Measurements from ENCODE around the gene USHBP1.
A peak's percentile ranks its signal among the peaks of the same experiment; 100 is the strongest.
"Not testable (repeated sequence)": the region's sequence is repeated elsewhere in the genome, so short reads cannot be mapped to it uniquely, and the experiment has no call there.

USHBP1 gene

GRCh38 chr19:17296273-17296672 lies 31.7 kb upstream of the USHBP1 start:
- no peak for DNase-seq (ENCODE audit: low read depth)

GRCh38 chr19:17295551-17295950 lies 31.0 kb upstream of the USHBP1 start:
- not testable (repeated sequence) for DNase-seq (ENCODE audit: low read depth)

GRCh38 chr19:17294051-17294891 lies 29.7 kb upstream of the USHBP1 start:
- DNase-seq (ENCODE audit: low read depth): no peak

GRCh38 chr19:17293605-17294004 lies 29.1 kb upstream of the USHBP1 start:
- DNase-seq (ENCODE audit: low read depth): no peak

GRCh38 chr19:17292301-17293074 lies 27.9 kb upstream of the USHBP1 start:
- peak; percentile 83 for DNase-seq (ENCODE audit: low read depth)

- DNase-seq (ENCODE audit: low read depth): peak; percentile 67
Measured at GRCh38 chr19:17289489-17289888, 24.9 kb upstream of the USHBP1 start.

GRCh38 chr19:17286752-17287151 lies 22.2 kb upstream of the USHBP1 start:
- DNase-seq (ENCODE audit: low read depth): no peak

- DNase-seq (ENCODE audit: low read depth): no peak
Measured at GRCh38 chr19:17286263-17286662, 21.7 kb upstream of the USHBP1 start.

- DNase-seq (ENCODE audit: low read depth): no peak
Measured at GRCh38 chr19:17285415-17286135, 21.0 kb upstream of the USHBP1 start.

- DNase-seq (ENCODE audit: low read depth): no peak
Measured at GRCh38 chr19:17283504-17283996, 19.0 kb upstream of the USHBP1 start.

- DNase-seq (ENCODE audit: low read depth): peak; percentile 49
Measured at GRCh38 chr19:17282488-17283125, 18.1 kb upstream of the USHBP1 start.

GRCh38 chr19:17281391-17282304 lies 17.1 kb upstream of the USHBP1 start, which contains the start of gene ANKLE1:
Gene ANKLE1 (plus strand): TSS chr19:17281901. CDS start chr19:17281921, 20 bp downstream.
- DNase-seq (ENCODE audit: low read depth): no peak

GRCh38 chr19:17279436-17279835 lies 14.9 kb upstream of the USHBP1 start:
- DNase-seq (ENCODE audit: low read depth): no peak

GRCh38 chr19:17275441-17276175 lies 11.1 kb upstream of the USHBP1 start:
- no peak for DNase-seq (ENCODE audit: low read depth)

- not testable (repeated sequence) for DNase-seq (ENCODE audit: low read depth)
Measured at GRCh38 chr19:17274892-17275291, 10.3 kb upstream of the USHBP1 start.

GRCh38 chr19:17268754-17269153 lies 4.2 kb upstream of the USHBP1 start:
- DNase-seq (ENCODE audit: low read depth): no peak

- DNase-seq (ENCODE audit: low read depth): peak; percentile 99
Measured at GRCh38 chr19:17266975-17267788, 2.6 kb upstream of the USHBP1 start, which contains the start of gene BABAM1. Gene BABAM1 (plus strand): TSS chr19:17267443. CDS start chr19:17268807, 1,364 bp downstream.

GRCh38 chr19:17266589-17266974 lies 2.0 kb upstream of the USHBP1 start:
- DNase-seq (ENCODE audit: low read depth): no peak

GRCh38 chr19:17266026-17266425 lies 1.5 kb upstream of the USHBP1 start:
- DNase-seq (ENCODE audit: low read depth): no peak
